Measurements from ENCODE around the gene TSPEAR. TPM values are rescaled to one million over a fixed set of nuclear protein-coding genes. Genes with fewer than 3 reads are reported as not detected.

The TSPEAR gene
- total and polyA plus RNA-seq, 11 donors, result 0.01 to 2.6 (median 0.71) TPM; not detected in 2

DNA sequence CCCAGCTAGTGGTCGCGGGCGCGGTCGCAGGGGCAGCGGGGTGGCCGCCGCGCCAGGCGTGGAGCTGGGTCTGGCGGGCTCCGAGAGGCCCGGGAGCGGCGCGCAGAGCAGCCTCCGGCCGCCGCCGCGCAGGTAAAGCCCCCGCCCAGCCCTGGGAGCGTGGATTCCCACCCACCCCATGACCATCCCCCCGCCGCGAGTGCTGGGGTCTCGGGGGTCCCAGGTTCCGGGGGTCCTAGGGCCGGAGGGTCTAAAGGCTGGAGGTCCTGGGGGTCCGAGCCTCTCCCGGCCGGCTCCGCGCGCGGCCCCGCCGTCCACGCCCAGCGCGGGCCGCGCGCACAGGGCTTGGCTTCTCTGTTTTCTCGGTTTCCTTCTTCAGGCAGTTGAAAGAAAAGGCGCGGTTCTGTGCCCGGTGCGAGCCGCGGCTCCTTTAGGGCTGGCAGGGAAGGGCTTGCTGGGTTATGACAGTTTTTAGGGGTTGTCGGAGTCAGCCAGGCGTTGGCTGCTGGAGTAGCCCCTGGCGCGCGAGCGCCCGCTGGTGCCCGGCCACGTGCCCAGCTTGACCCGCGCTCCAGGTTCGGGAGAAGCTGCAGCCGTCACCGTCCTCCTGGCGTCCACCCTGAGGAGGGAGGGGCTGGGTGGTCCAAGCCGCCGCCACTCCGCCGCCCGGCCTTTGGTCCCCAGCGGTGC, 255.7 kb downstream of the TSPEAR start:
- peak overlapping the region; percentile 63 to 96 (median 80) for H3K4me3 ChIP-seq
- DNase-seq (peak in 4 of 5 donors; percentile 52 to 80 (median 66)), ATAC-seq (peak in 3 of 4 donors; percentile 56 to 74 (median 65))
- H3K36me3 ChIP-seq, result no peaks in the 10 kb centered on the region
- H3K4me1 ChIP-seq, result peaks cover 0 to 17% (median 5%) of the 10 kb centered on the region in 12 donors
- intact Hi-C loops (cut with DNase I), result loop anchor here in 5 of 10 donors (2.0 to 10.0 kb wide), 4 partner anchors 17 to 121 kb away; partner anchors contain the start of gene CFAP410 (in 1 of the 5)
- H3K9me3 ChIP-seq, result peaks cover 0 to 20% (median 2%) of the 10 kb centered on the region in 12 donors
- peaks cover 0 to 7% (median 0%) of the 10 kb centered on the region in 9 donors for H3K27me3 ChIP-seq
- 1 to 2% (median 2%) methylated on average over 47 to 72 of the region's 72 CpGs; no CpG with 5 or more reads in 1 of the 4 donors for WGBS, 4 donors
- TF ChIP-seq, protein P1, sequence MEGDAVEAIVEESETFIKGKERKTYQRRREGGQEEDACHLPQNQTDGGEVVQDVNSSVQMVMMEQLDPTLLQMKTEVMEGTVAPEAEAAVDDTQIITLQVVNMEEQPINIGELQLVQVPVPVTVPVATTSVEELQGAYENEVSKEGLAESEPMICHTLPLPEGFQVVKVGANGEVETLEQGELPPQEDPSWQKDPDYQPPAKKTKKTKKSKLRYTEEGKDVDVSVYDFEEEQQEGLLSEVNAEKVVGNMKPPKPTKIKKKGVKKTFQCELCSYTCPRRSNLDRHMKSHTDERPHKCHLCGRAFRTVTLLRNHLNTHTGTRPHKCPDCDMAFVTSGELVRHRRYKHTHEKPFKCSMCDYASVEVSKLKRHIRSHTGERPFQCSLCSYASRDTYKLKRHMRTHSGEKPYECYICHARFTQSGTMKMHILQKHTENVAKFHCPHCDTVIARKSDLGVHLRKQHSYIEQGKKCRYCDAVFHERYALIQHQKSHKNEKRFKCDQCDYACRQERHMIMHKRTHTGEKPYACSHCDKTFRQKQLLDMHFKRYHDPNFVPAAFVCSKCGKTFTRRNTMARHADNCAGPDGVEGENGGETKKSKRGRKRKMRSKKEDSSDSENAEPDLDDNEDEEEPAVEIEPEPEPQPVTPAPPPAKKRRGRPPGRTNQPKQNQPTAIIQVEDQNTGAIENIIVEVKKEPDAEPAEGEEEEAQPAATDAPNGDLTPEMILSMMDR (IDR thresholded peaks at IDR 0.05), result peak in 9 of 12 donors; percentile 8 to 46 (median 27)
- no peak for TF ChIP-seq POLR2A (IDR thresholded peaks at IDR 0.05)
- H3K27ac ChIP-seq, result peak overlapping the region in 7 of 12 donors; percentile 17 to 85 (median 47)

DNA sequence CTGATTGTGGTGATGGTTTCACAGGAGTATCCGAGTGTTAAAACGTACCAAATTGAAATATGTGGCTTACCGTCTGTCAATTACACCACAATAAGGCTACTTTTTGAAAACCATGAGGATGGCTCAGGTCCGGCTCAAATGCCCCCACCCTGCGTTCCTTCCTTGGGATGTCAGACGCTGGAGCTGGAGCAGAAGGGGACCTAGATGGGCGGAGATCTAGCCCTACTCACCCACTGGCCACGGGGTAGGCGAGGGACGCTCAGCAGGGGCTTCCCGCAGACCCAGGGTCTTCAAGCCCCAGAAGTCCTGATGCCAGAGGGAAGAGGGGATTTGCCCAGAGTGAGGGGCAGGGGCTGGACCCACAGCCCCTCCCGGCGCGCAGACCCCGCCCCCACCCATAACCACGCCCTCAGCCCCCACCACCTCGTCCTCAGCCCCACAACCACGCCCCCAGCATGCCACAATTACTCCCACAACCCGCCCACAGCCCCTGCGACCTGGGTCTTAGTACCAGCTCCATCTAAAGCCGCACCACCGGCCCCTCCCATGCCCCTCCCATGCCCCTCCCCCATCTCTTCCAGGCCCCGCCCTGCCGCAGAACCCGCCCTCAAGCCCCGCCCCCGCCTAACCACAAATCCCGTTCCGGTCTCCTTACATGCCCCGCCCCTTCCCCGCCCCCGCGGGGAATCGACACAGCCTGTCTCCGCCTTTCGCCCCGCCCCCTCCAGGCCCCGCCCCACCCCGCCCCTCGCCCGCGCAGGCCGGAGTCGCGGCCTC, 256.4 kb downstream of the TSPEAR start, which contains the start of gene LRRC3:
Gene LRRC3, plus strand, starts transcription at position 764 of the 777 bp plus-strand sequence. CDS start 1,135 bp downstream, outside the sequence.
- peaks cover 0 to 20% (median 2%) of the 10 kb centered on the region in 12 donors for H3K9me3 ChIP-seq
- intact Hi-C loops (cut with DNase I), result loop anchor here in 5 of 10 donors (2.0 to 10.0 kb wide), 4 partner anchors 16 to 120 kb away; partner anchors contain the start of gene CFAP410 (in 1 of the 5)
- 4 to 10% (median 7%) methylated on average over 19 to 45 of the region's 45 CpGs for WGBS, 4 donors
- peaks cover 0 to 17% (median 5%) of the 10 kb centered on the region in 12 donors for H3K4me1 ChIP-seq
- H3K4me3 ChIP-seq, result peak within 1 kb of the TSS; percentile 63 to 96 (median 80)
- no peaks in the 10 kb centered on the region for H3K36me3 ChIP-seq
- no peak for TF ChIP-seq POLR2A (IDR thresholded peaks at IDR 0.05)
- TF ChIP-seq, protein P1 (IDR thresholded peaks at IDR 0.05), result no peak
- peak within 1 kb of the TSS in 7 of 12 donors; percentile 17 to 85 (median 47) for H3K27ac ChIP-seq
- DNase-seq (peak; percentile 85 to 95 (median 93)), ATAC-seq (peak; percentile 58 to 92 (median 88))
- H3K27me3 ChIP-seq, result peaks cover 0 to 8% (median 0%) of the 10 kb centered on the region in 9 donors

DNA sequence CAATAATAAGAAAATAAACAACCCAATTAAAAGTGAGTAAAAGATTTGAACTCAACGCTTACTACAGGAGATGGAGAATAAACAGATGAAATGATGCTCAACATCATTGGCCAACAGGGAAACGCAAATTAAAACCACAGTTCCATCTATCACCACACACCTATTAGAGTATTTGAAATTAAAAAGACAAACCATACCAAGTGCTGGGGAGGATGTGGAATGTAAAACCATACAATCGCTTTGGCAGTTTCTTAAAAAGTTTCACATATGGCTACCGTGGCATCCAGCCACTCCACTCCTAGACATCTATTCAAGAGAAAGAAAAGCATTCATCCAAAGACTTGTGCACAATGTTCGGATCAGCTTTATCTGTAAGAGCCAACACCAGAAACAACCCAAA, 257.3 kb downstream of the TSPEAR start:
- Histone ChIP-seq H3K4me3 (no peak overlapping the region), H3K9me3 (peaks cover 0 to 20% (median 2%) of the 10 kb centered on the region in 12 donors), H3K4me1 (peaks cover 0 to 17% (median 5%) of the 10 kb centered on the region in 12 donors), H3K36me3 (no peaks in the 10 kb centered on the region), H3K27ac (no peak overlapping the region), H3K27me3 (peaks cover 0 to 9% (median 0%) of the 10 kb centered on the region in 9 donors)
- WGBS, 4 donors, result 87 to 93% (median 92%) methylated on average over 5 of the region's 5 CpGs
- ATAC-seq (no peak), DNase-seq (no peak)
- TF ChIP-seq, protein P1 (IDR thresholded peaks at IDR 0.05), result no peak
- no peak for TF ChIP-seq POLR2A (IDR thresholded peaks at IDR 0.05)
- intact Hi-C loops (cut with DNase I), result loop anchor here in 5 of 10 donors (2.0 to 10.0 kb wide), 4 partner anchors 15 to 119 kb away; partner anchors contain the start of gene CFAP410 (in 1 of the 5)
